ENCODE results near the gene FLYWCH1. TPM values are rescaled to one million over a fixed set of nuclear protein-coding genes. Genes with fewer than 3 reads are reported as not detected.

Gene FLYWCH1
- total and polyA plus RNA-seq, 4 donors: 17.5 to 55.9 (median 37.1) TPM

GRCh38 chr16:2977440-2977839, 65.7 kb downstream of the FLYWCH1 start:
- Histone ChIP-seq H3K27me3 (ENCODE audit: control insufficient read depth, insufficient read depth, low read length) (peaks cover 4% of the 10 kb centered on the region), H3K36me3 (ENCODE audit: control insufficient read depth, insufficient read depth, low read length) (peaks cover 44% of the 10 kb centered on the region), H3K4me1 (ENCODE audit: control insufficient read depth, insufficient read depth, low read length) (peaks cover 78% of the 10 kb centered on the region), H3K4me3 (ENCODE audit: low read depth, low read length) (no peak overlapping the region), H3K9me3 (ENCODE audit: control insufficient read depth, insufficient read depth, low read length) (no peaks in the 10 kb centered on the region), H3K27ac (ENCODE audit: low read depth, low read length) (no peak overlapping the region)
- peak in 2 of 6 donors; percentile 53 to 80 for DNase-seq (ENCODE audit: low read depth in 4 of 6, low spot score in 6 of 6)
- WGBS (ENCODE audit: insufficient coverage): 30% methylated on average over 4 of the region's 6 CpGs

GRCh38 chr16:2979669-2980226, 68.0 kb downstream of the FLYWCH1 start:
- Histone ChIP-seq H3K4me3 (ENCODE audit: low read depth, low read length) (peak overlapping the region; percentile 74), H3K27me3 (ENCODE audit: control insufficient read depth, insufficient read depth, low read length) (peaks cover 4% of the 10 kb centered on the region), H3K4me1 (ENCODE audit: control insufficient read depth, insufficient read depth, low read length) (peaks cover 66% of the 10 kb centered on the region), H3K27ac (ENCODE audit: low read depth, low read length) (no peak overlapping the region), H3K36me3 (ENCODE audit: control insufficient read depth, insufficient read depth, low read length) (peaks cover 22% of the 10 kb centered on the region), H3K9me3 (ENCODE audit: control insufficient read depth, insufficient read depth, low read length) (no peaks in the 10 kb centered on the region)
- no peak for DNase-seq (ENCODE audit: low read depth in 4 of 6, low spot score in 6 of 6)
- WGBS (ENCODE audit: insufficient coverage): 6% methylated on average over 41 of the region's 43 CpGs

- DNase-seq (ENCODE audit: low read depth in 4 of 6, low spot score in 6 of 6): peak; percentile 72 to 97 (median 88)
- Histone ChIP-seq H3K27ac (ENCODE audit: low read depth, low read length) (peak within 1 kb of the TSS; percentile 58), H3K27me3 (ENCODE audit: control insufficient read depth, insufficient read depth, low read length) (peaks cover 4% of the 10 kb centered on the region), H3K4me3 (ENCODE audit: low read depth, low read length) (peak within 1 kb of the TSS; percentile 74), H3K4me1 (ENCODE audit: control insufficient read depth, insufficient read depth, low read length) (peaks cover 63% of the 10 kb centered on the region), H3K9me3 (ENCODE audit: control insufficient read depth, insufficient read depth, low read length) (no peaks in the 10 kb centered on the region), H3K36me3 (ENCODE audit: control insufficient read depth, insufficient read depth, low read length) (peaks cover 14% of the 10 kb centered on the region)
- 2% methylated on average over 87 of the region's 91 CpGs for WGBS (ENCODE audit: insufficient coverage)
These were observed 68.8 kb downstream of the FLYWCH1 start, which contains the start of gene PKMYT1 for GRCh38 chr16:2980227-2981176. Gene PKMYT1 (minus strand): TSS chr16:2980446. CDS start chr16:2979657, 789 bp downstream.

- H3K4me1 ChIP-seq (ENCODE audit: control insufficient read depth, insufficient read depth, low read length): peaks cover 63% of the 10 kb centered on the region
- peaks cover 4% of the 10 kb centered on the region for H3K27me3 ChIP-seq (ENCODE audit: control insufficient read depth, insufficient read depth, low read length)
- peaks cover 6% of the 10 kb centered on the region for H3K36me3 ChIP-seq (ENCODE audit: control insufficient read depth, insufficient read depth, low read length)
- H3K9me3 ChIP-seq (ENCODE audit: control insufficient read depth, insufficient read depth, low read length): no peaks in the 10 kb centered on the region
- WGBS (ENCODE audit: insufficient coverage): 43% methylated on average over 24 of the region's 33 CpGs
- DNase-seq (ENCODE audit: low read depth in 4 of 6, low spot score in 6 of 6): no peak
- H3K4me3 ChIP-seq (ENCODE audit: low read depth, low read length): no peak overlapping the region
- no peak overlapping the region for H3K27ac ChIP-seq (ENCODE audit: low read depth, low read length)
These were observed 69.6 kb downstream of the FLYWCH1 start for GRCh38 chr16:2981177-2981898.

- Histone ChIP-seq H3K27ac (ENCODE audit: low read depth, low read length) (no peak overlapping the region), H3K27me3 (ENCODE audit: control insufficient read depth, insufficient read depth, low read length) (peaks cover 4% of the 10 kb centered on the region), H3K4me3 (ENCODE audit: low read depth, low read length) (no peak overlapping the region), H3K4me1 (ENCODE audit: control insufficient read depth, insufficient read depth, low read length) (peaks cover 62% of the 10 kb centered on the region), H3K36me3 (ENCODE audit: control insufficient read depth, insufficient read depth, low read length) (peaks cover under 1% of the 10 kb centered on the region), H3K9me3 (ENCODE audit: control insufficient read depth, insufficient read depth, low read length) (no peaks in the 10 kb centered on the region)
- WGBS (ENCODE audit: insufficient coverage): 46% methylated on average over 3 of the region's 4 CpGs
- no peak for DNase-seq (ENCODE audit: low read depth in 4 of 6, low spot score in 6 of 6)
These were observed 70.1 kb downstream of the FLYWCH1 start for GRCh38 chr16:2981899-2982250.

- peaks cover 57% of the 10 kb centered on the region for H3K4me1 ChIP-seq (ENCODE audit: control insufficient read depth, insufficient read depth, low read length)
- 59% methylated on average over 3 of the region's 5 CpGs for whole genome bisulfite sequencing (ENCODE audit: insufficient coverage)
- H3K27ac ChIP-seq (ENCODE audit: low read depth, low read length): no peak overlapping the region
- H3K4me3 ChIP-seq (ENCODE audit: low read depth, low read length): no peak overlapping the region
- no peaks in the 10 kb centered on the region for H3K9me3 ChIP-seq (ENCODE audit: control insufficient read depth, insufficient read depth, low read length)
- DNase-seq (ENCODE audit: low read depth in 4 of 6, low spot score in 6 of 6): no peak
- H3K27me3 ChIP-seq (ENCODE audit: control insufficient read depth, insufficient read depth, low read length): peaks cover 4% of the 10 kb centered on the region
- no peaks in the 10 kb centered on the region for H3K36me3 ChIP-seq (ENCODE audit: control insufficient read depth, insufficient read depth, low read length)
These were observed 70.7 kb downstream of the FLYWCH1 start for GRCh38 chr16:2982402-2982801.

- Histone ChIP-seq H3K27me3 (ENCODE audit: control insufficient read depth, insufficient read depth, low read length) (peaks cover 4% of the 10 kb centered on the region), H3K4me3 (ENCODE audit: low read depth, low read length) (no peak overlapping the region), H3K4me1 (ENCODE audit: control insufficient read depth, insufficient read depth, low read length) (peaks cover 50% of the 10 kb centered on the region), H3K36me3 (ENCODE audit: control insufficient read depth, insufficient read depth, low read length) (no peaks in the 10 kb centered on the region), H3K27ac (ENCODE audit: low read depth, low read length) (no peak overlapping the region), H3K9me3 (ENCODE audit: control insufficient read depth, insufficient read depth, low read length) (no peaks in the 10 kb centered on the region)
- 12% methylated on average over 42 of the region's 42 CpGs for WGBS (ENCODE audit: insufficient coverage)
- peak in 3 of 6 donors; percentile 58 to 92 (median 88) for DNase-seq (ENCODE audit: low read depth in 4 of 6, low spot score in 6 of 6)
These were observed 72.0 kb downstream of the FLYWCH1 start for GRCh38 chr16:2983706-2984136.

GRCh38 chr16:2985462-2985861, 73.7 kb downstream of the FLYWCH1 start:
- Histone ChIP-seq H3K36me3 (ENCODE audit: control insufficient read depth, insufficient read depth, low read length) (no peaks in the 10 kb centered on the region), H3K4me1 (ENCODE audit: control insufficient read depth, insufficient read depth, low read length) (peaks cover 40% of the 10 kb centered on the region), H3K4me3 (ENCODE audit: low read depth, low read length) (no peak overlapping the region), H3K9me3 (ENCODE audit: control insufficient read depth, insufficient read depth, low read length) (no peaks in the 10 kb centered on the region), H3K27me3 (ENCODE audit: control insufficient read depth, insufficient read depth, low read length) (peaks cover 4% of the 10 kb centered on the region), H3K27ac (ENCODE audit: low read depth, low read length) (no peak overlapping the region)
- DNase-seq (ENCODE audit: low read depth in 4 of 6, low spot score in 6 of 6): peak in 1 of 6 donors; percentile 37
- 62% methylated on average over 9 of the region's 9 CpGs for whole genome bisulfite sequencing (ENCODE audit: insufficient coverage)

GRCh38 chr16:2985893-2986355, 74.2 kb downstream of the FLYWCH1 start:
- no peak for DNase-seq (ENCODE audit: low read depth in 4 of 6, low spot score in 6 of 6)
- Histone ChIP-seq H3K36me3 (ENCODE audit: control insufficient read depth, insufficient read depth, low read length) (no peaks in the 10 kb centered on the region), H3K9me3 (ENCODE audit: control insufficient read depth, insufficient read depth, low read length) (no peaks in the 10 kb centered on the region), H3K4me3 (ENCODE audit: low read depth, low read length) (no peak overlapping the region), H3K4me1 (ENCODE audit: control insufficient read depth, insufficient read depth, low read length) (peaks cover 36% of the 10 kb centered on the region), H3K27me3 (ENCODE audit: control insufficient read depth, insufficient read depth, low read length) (peaks cover 4% of the 10 kb centered on the region), H3K27ac (ENCODE audit: low read depth, low read length) (peak overlapping the region; percentile 7)
- 72% methylated on average over 13 of the region's 15 CpGs for WGBS (ENCODE audit: insufficient coverage)
